Type B pancreatic cell (in vitro differentiated cells): ENCODE results near the gene GSG1. TPM values are rescaled to one million over a fixed set of nuclear protein-coding genes. Genes with fewer than 3 reads are reported as not detected.
A peak's percentile ranks its signal among the peaks of the same experiment; 100 is the strongest.

Experiments used
- DNase-seq: peaks from one replicate; pipeline ENCODE4 v3.0.0; 2021; ENCODE audit warnings: mixed read lengths; ENCODE audit not compliant: unreplicated experiment; ENCODE audit errors: extremely low spot score
- H3K27ac Mint-ChIP-seq: 2 replicates; pipeline ENCODE4 v1.8.0; 2021; ENCODE audit warnings: mild to moderate bottlenecking, mixed read lengths
- H3K27me3 Mint-ChIP-seq: 2 replicates; pipeline ENCODE4 v1.8.0; 2021; ENCODE audit warnings: mixed read lengths
- H3K36me3 Mint-ChIP-seq: 2 replicates; pipeline ENCODE4 v1.8.0; 2021; ENCODE audit warnings: mixed read lengths
- H3K4me1 Mint-ChIP-seq: one replicate; pipeline ENCODE4 v1.8.0; 2021; ENCODE audit warnings: mixed read lengths; ENCODE audit not compliant: unreplicated experiment
- H3K4me3 Mint-ChIP-seq: 2 replicates; pipeline ENCODE4 v1.8.0; 2021; ENCODE audit warnings: mild to moderate bottlenecking, mixed read lengths
- H3K9me3 Mint-ChIP-seq: 2 replicates; pipeline ENCODE4 v1.8.0; 2021; ENCODE audit warnings: mixed read lengths
- total RNA-seq: library from RNA; stranded (reverse); gene quantifications from 2 replicates; pipeline ENCODE4 v1.2.1, GENCODE V29; 2021; ENCODE audit warnings: low replicate concordance
- TF ChIP-seq, protein P1 (sequence below): fragments of 200-600 bp; sonication (generic); conservative IDR thresholded peaks from 2 replicates; pipeline ENCODE4 v1.5.0; 2021; ENCODE audit warnings: antibody characterized with exemption, mild to moderate bottlenecking

GSG1 gene
- total RNA-seq, 1 donor from 2014 or later = 0.36 TPM

- Mint-ChIP-seq H3K4me3 (no peak overlapping the region), H3K27me3 (peaks cover 4% of the 10 kb centered on the region), H3K4me1 (peaks cover 11% of the 10 kb centered on the region), H3K9me3 (peaks cover 15% of the 10 kb centered on the region), H3K36me3 (peaks cover 17% of the 10 kb centered on the region), H3K27ac (no peak overlapping the region)
- no peak for DNase-seq
- TF ChIP-seq, protein P1, sequence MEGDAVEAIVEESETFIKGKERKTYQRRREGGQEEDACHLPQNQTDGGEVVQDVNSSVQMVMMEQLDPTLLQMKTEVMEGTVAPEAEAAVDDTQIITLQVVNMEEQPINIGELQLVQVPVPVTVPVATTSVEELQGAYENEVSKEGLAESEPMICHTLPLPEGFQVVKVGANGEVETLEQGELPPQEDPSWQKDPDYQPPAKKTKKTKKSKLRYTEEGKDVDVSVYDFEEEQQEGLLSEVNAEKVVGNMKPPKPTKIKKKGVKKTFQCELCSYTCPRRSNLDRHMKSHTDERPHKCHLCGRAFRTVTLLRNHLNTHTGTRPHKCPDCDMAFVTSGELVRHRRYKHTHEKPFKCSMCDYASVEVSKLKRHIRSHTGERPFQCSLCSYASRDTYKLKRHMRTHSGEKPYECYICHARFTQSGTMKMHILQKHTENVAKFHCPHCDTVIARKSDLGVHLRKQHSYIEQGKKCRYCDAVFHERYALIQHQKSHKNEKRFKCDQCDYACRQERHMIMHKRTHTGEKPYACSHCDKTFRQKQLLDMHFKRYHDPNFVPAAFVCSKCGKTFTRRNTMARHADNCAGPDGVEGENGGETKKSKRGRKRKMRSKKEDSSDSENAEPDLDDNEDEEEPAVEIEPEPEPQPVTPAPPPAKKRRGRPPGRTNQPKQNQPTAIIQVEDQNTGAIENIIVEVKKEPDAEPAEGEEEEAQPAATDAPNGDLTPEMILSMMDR = no peak
Measured at GRCh38 chr12:13141686-13142085, 38.2 kb upstream of the GSG1 start.

- peak overlapping the region; percentile 98 for H3K27ac Mint-ChIP-seq
- peak overlapping the region; percentile 84 for H3K4me3 Mint-ChIP-seq
- peaks cover 10% of the 10 kb centered on the region for H3K9me3 Mint-ChIP-seq
- TF ChIP-seq, protein P1 = no peak
- peaks cover 26% of the 10 kb centered on the region for H3K4me1 Mint-ChIP-seq
- H3K36me3 Mint-ChIP-seq = peaks cover 16% of the 10 kb centered on the region
- DNase-seq = no peak
- peaks cover 4% of the 10 kb centered on the region for H3K27me3 Mint-ChIP-seq
Measured at GRCh38 chr12:13135371-13136178, 32.1 kb upstream of the GSG1 start.

- Mint-ChIP-seq H3K36me3 (peaks cover 15% of the 10 kb centered on the region), H3K27me3 (peaks cover 4% of the 10 kb centered on the region), H3K4me3 (no peak overlapping the region), H3K27ac (peak overlapping the region; percentile 50), H3K9me3 (peaks cover 10% of the 10 kb centered on the region), H3K4me1 (peaks cover 28% of the 10 kb centered on the region)
- DNase-seq = no peak
- TF ChIP-seq, protein P1 = no peak
Measured at GRCh38 chr12:13133886-13134285, 30.4 kb upstream of the GSG1 start.

DNA sequence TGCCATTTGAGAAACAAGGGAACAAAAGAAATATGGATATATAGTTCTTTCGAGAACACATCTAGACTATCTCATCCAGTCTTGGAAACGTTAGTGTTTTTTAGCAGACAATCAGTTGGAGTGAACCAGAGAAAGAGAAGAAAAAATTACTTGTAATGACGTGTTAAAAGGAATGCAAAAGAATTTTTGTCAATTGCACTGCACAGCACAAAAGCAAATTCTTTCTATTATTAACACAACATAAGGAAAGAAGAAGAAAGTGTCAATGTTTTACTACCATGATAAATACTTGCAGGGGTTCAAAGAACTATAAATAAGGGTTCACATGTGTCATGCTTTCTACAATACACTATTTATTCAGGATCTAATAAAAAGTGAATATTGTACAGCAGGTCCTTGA, 27.5 kb upstream of the GSG1 start:
- DNase-seq = no peak
- Mint-ChIP-seq H3K27ac (peak overlapping the region; percentile 66), H3K4me3 (peak overlapping the region; percentile 47), H3K27me3 (no peaks in the 10 kb centered on the region), H3K36me3 (peaks cover 7% of the 10 kb centered on the region), H3K9me3 (peaks cover 5% of the 10 kb centered on the region), H3K4me1 (peaks cover 33% of the 10 kb centered on the region)
- TF ChIP-seq, protein P1 = no peak

GRCh38 chr12:13128291-13128965, 25.0 kb upstream of the GSG1 start:
- Mint-ChIP-seq H3K27ac (peak overlapping the region; percentile 22), H3K9me3 (peaks cover 5% of the 10 kb centered on the region), H3K4me1 (peaks cover 28% of the 10 kb centered on the region), H3K27me3 (peaks cover 4% of the 10 kb centered on the region), H3K36me3 (no peaks in the 10 kb centered on the region), H3K4me3 (peak overlapping the region; percentile 5)
- no peak for DNase-seq
- TF ChIP-seq, protein P1 = no peak
